Stimulated activated CD4-positive, alpha-beta T cell treated with anti-CD3 and anti-CD28 coated beads, TNF-alpha, amount 100 ng/mL, for 48 hours (primary cell): ENCODE results near the gene RAD18.

ENCODE experiments used
- DNase-seq, 3 donors: peaks; one replicate each; pipeline ENCODE4 v3.0.0-alpha.2; 2020; ENCODE audit warnings: low read depth in 3 of 3

RAD18 gene

GRCh38 chr3:8899876-8900460 lies 63.3 kb downstream of the RAD18 start:
- no peak for DNase-seq

GRCh38 chr3:8895829-8896228 lies 67.4 kb downstream of the RAD18 start:
- DNase-seq = no peak

GRCh38 chr3:8893001-8893400 lies 70.3 kb downstream of the RAD18 start:
- no peak for DNase-seq

- no peak for DNase-seq
Measured at GRCh38 chr3:8891774-8892173, 71.5 kb downstream of the RAD18 start.

GRCh38 chr3:8891303-8891702 lies 72.0 kb downstream of the RAD18 start:
- no peak for DNase-seq

- DNase-seq = no peak
Measured at GRCh38 chr3:8888301-8888915, 74.9 kb downstream of the RAD18 start.

GRCh38 chr3:8887435-8888300 lies 75.6 kb downstream of the RAD18 start:
- no peak for DNase-seq

GRCh38 chr3:8886546-8886945 lies 76.7 kb downstream of the RAD18 start:
- no peak for DNase-seq

- DNase-seq = no peak
Measured at GRCh38 chr3:8885536-8886316, 77.5 kb downstream of the RAD18 start.

GRCh38 chr3:8884630-8885290 lies 78.5 kb downstream of the RAD18 start:
- DNase-seq = no peak

- DNase-seq = no peak
Measured at GRCh38 chr3:8882642-8883041, 80.6 kb downstream of the RAD18 start.

- DNase-seq = no peak
Measured at GRCh38 chr3:8882171-8882593, 81.1 kb downstream of the RAD18 start.

- no peak for DNase-seq
Measured at GRCh38 chr3:8879347-8879944, 83.8 kb downstream of the RAD18 start.

GRCh38 chr3:8875836-8876235 lies 87.4 kb downstream of the RAD18 start:
- DNase-seq = no peak

GRCh38 chr3:8873740-8874139 lies 89.5 kb downstream of the RAD18 start:
- DNase-seq = no peak

GRCh38 chr3:8872261-8872660 lies 91.0 kb downstream of the RAD18 start:
- no peak for DNase-seq

- DNase-seq = no peak
Measured at GRCh38 chr3:8871306-8871705, 92.0 kb downstream of the RAD18 start.

- DNase-seq = no peak
Measured at GRCh38 chr3:8870134-8870533, 93.1 kb downstream of the RAD18 start.

GRCh38 chr3:8869613-8870012 lies 93.7 kb downstream of the RAD18 start:
- no peak for DNase-seq

GRCh38 chr3:8868996-8869395 lies 94.3 kb downstream of the RAD18 start:
- DNase-seq = no peak

GRCh38 chr3:8867646-8868045 lies 95.6 kb downstream of the RAD18 start:
- DNase-seq = no peak
